Mesendoderm (in vitro differentiated cells): ENCODE measurements around the gene CMTM8.

ENCODE experiments used
- DNase-seq: peaks from one replicate; pipeline ENCODE4 v3.0.0; 2013
- H2AK5ac ChIP-seq: 2 replicates; pipeline ENCODE4 v1.6.1; 2013; ENCODE audit warnings: low read length, inconsistent platforms
- H2BK120ac ChIP-seq: 2 replicates; pipeline ENCODE4 v1.6.1; 2013; ENCODE audit warnings: low read depth, mild to moderate bottlenecking, low read length, moderate library complexity, mixed read lengths
- H2BK15ac ChIP-seq: replicated peaks from 2 replicates; pipeline ENCODE4 v1.6.1; 2013; ENCODE audit warnings: low read depth, mild to moderate bottlenecking, moderate library complexity
- H2BK5ac ChIP-seq: 2 replicates; pipeline ENCODE4 v1.6.1; 2013; ENCODE audit warnings: low read length, inconsistent platforms
- H3K18ac ChIP-seq: 2 replicates; pipeline ENCODE4 v1.6.1; 2013; ENCODE audit warnings: mild to moderate bottlenecking, low read length, mixed read lengths
- H3K23ac ChIP-seq: one replicate; pipeline ENCODE4 v1.6.1; 2013; ENCODE audit warnings: low read length
- H3K27ac ChIP-seq: 2 replicates; pipeline ENCODE4 v1.5.1; 2013; ENCODE audit warnings: low read depth, mild to moderate bottlenecking, inconsistent platforms, low read length, moderate library complexity
- H3K27me3 ChIP-seq: 2 replicates; pipeline ENCODE4 v1.6.1; 2013; ENCODE audit warnings: low read length, control low read depth, mild to moderate bottlenecking, inconsistent platforms; ENCODE audit not compliant: insufficient read depth, poor library complexity
- H3K36me3 ChIP-seq: 2 replicates; pipeline ENCODE4 v1.6.1; 2013; ENCODE audit warnings: low read length, inconsistent platforms; ENCODE audit not compliant: control insufficient read depth, insufficient read depth
- H3K4ac ChIP-seq: one replicate; pipeline ENCODE4 v1.6.1; 2013; ENCODE audit warnings: low read depth, mild to moderate bottlenecking, low read length, moderate library complexity
- H3K4me1 ChIP-seq: 2 replicates; pipeline ENCODE4 v1.6.1; 2013; ENCODE audit warnings: low read depth, low read length, inconsistent platforms; ENCODE audit not compliant: control insufficient read depth
- H3K4me2 ChIP-seq: 2 replicates; pipeline ENCODE4 v1.6.1; 2013; ENCODE audit warnings: low read length
- H3K4me3 ChIP-seq: 2 replicates; pipeline ENCODE4 v1.5.1; 2013; ENCODE audit warnings: mild to moderate bottlenecking, low read length
- H3K56ac ChIP-seq: one replicate; pipeline ENCODE4 v1.6.1; 2013; ENCODE audit warnings: low read length
- H3K79me1 ChIP-seq: 2 replicates; pipeline ENCODE4 v1.6.1; 2013; ENCODE audit warnings: low read length, inconsistent platforms
- H3K79me2 ChIP-seq: 2 replicates; pipeline ENCODE4 v1.6.1; 2013; ENCODE audit warnings: mild to moderate bottlenecking, low read length; ENCODE audit not compliant: control insufficient read depth, insufficient read depth
- H3K9ac ChIP-seq: 2 replicates; pipeline ENCODE4 v1.6.1; 2013; ENCODE audit warnings: low read length, inconsistent platforms
- H4K5ac ChIP-seq: one replicate; pipeline ENCODE4 v1.6.1; 2013; ENCODE audit warnings: low read length
- H4K8ac ChIP-seq: one replicate; pipeline ENCODE4 v1.6.1; 2013; ENCODE audit warnings: low read depth, mild to moderate bottlenecking, control low read depth, low read length, moderate library complexity
- WGBS: extraction: QIAGEN DNeasy Blood & Tissue Kit; methylation state at CpG from one replicate; pipeline ENCODE4 v1.1.7; 2013; ENCODE audit warnings: low lambda C conversion rate, missing lambda C conversion rate; ENCODE audit not compliant: insufficient coverage; ENCODE audit errors: extremely low coverage; 5-methylcytosine and 5-hydroxymethylcytosine counted together

The CMTM8 gene

DNA sequence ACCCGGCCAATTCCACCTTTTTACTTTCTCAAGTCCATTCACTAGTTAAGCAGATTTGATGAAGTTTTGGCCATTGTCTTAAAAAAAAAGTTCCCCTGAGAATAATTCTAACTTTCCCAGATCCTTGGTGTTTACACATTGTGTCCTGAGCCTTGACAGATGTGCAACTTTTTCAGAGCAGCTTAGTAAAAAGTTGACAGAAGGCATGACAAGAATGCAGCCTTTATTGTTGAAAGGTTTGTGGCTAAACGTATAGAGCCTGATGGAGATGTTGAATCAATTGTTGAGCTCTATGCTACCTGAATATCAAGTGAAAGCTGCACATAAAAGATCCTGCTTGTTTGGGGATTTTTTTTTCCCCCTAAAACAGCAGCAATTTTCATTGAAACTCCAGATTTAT, 77.8 kb downstream of the CMTM8 start:
- no peaks in the 10 kb centered on the region for H3K79me1 ChIP-seq
- no peaks in the 10 kb centered on the region for H3K36me3 ChIP-seq
- no peak overlapping the region for H4K5ac ChIP-seq
- no peak overlapping the region for H3K4me2 ChIP-seq
- no peak overlapping the region for H3K27ac ChIP-seq
- no CpG with 5 or more reads among the region's 2 CpGs for WGBS
- H3K4me3 ChIP-seq: no peak overlapping the region
- no peak overlapping the region for H2AK5ac ChIP-seq
- no peak overlapping the region for H2BK120ac ChIP-seq
- no peak for DNase-seq
- H4K8ac ChIP-seq: no peak overlapping the region
- H2BK15ac ChIP-seq: no peak overlapping the region
- peaks cover 6% of the 10 kb centered on the region for H3K4me1 ChIP-seq
- no peak overlapping the region for H3K56ac ChIP-seq
- no peaks in the 10 kb centered on the region for H3K27me3 ChIP-seq
- no peak overlapping the region for H3K18ac ChIP-seq
- no peak overlapping the region for H3K23ac ChIP-seq
- H2BK5ac ChIP-seq: no peak overlapping the region
- H3K4ac ChIP-seq: no peak overlapping the region
- H3K79me2 ChIP-seq: no peaks in the 10 kb centered on the region
- H3K9ac ChIP-seq: no peak overlapping the region

DNA sequence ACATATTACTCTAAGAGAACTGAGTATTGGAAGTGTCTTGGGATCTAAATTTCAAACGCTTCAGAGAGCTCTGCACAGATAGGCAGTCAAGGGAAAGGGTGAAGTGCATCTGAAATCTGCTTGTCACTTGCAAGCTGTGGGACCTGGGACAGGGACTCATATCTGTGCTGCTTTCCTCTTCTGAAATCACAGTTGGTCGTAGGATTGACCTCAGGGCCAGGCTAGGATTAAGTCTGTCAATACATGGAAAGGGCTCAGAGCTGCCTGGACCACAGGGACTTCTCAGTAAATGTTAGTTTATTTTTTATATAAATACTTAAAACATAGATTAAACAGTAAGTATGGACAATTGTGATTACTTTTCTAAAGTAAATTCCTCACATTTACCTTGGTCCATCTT, 78.5 kb downstream of the CMTM8 start:
- no peak overlapping the region for H4K8ac ChIP-seq
- H2AK5ac ChIP-seq: no peak overlapping the region
- H4K5ac ChIP-seq: no peak overlapping the region
- H3K23ac ChIP-seq: no peak overlapping the region
- H3K79me1 ChIP-seq: peaks cover 2% of the 10 kb centered on the region
- no CpG with 5 or more reads among the region's 2 CpGs for WGBS
- H3K36me3 ChIP-seq: no peaks in the 10 kb centered on the region
- H3K4me1 ChIP-seq: peaks cover 10% of the 10 kb centered on the region
- H3K27me3 ChIP-seq: no peaks in the 10 kb centered on the region
- H3K27ac ChIP-seq: no peak overlapping the region
- no peak overlapping the region for H2BK15ac ChIP-seq
- H3K79me2 ChIP-seq: no peaks in the 10 kb centered on the region
- H3K4me2 ChIP-seq: no peak overlapping the region
- H3K4ac ChIP-seq: no peak overlapping the region
- H3K56ac ChIP-seq: no peak overlapping the region
- H3K9ac ChIP-seq: no peak overlapping the region
- H3K4me3 ChIP-seq: no peak overlapping the region
- H2BK120ac ChIP-seq: no peak overlapping the region
- DNase-seq: no peak
- no peak overlapping the region for H2BK5ac ChIP-seq
- H3K18ac ChIP-seq: no peak overlapping the region

DNA sequence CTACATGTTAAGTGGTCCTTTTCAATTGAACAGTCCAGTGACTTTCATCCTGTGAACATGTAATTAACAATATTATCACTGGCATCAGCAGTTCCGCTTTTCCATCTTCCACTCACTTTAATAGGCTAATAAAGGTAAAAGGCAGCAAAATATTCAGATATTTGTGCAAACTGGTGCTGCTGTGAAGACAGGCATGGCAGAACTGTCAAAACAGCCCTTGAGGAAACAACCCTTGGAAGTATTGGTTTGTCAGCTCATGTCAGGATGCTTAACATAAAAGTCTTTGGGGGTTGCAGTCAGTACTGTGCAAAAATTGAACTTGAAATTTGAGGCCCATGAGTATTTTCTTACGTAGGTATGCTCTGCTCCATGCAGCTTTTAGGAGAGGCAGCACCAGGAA, 81.1 kb downstream of the CMTM8 start:
- H3K9ac ChIP-seq: no peak overlapping the region
- no CpG with 5 or more reads among the region's 2 CpGs for WGBS
- peaks cover 13% of the 10 kb centered on the region for H3K4me1 ChIP-seq

DNA sequence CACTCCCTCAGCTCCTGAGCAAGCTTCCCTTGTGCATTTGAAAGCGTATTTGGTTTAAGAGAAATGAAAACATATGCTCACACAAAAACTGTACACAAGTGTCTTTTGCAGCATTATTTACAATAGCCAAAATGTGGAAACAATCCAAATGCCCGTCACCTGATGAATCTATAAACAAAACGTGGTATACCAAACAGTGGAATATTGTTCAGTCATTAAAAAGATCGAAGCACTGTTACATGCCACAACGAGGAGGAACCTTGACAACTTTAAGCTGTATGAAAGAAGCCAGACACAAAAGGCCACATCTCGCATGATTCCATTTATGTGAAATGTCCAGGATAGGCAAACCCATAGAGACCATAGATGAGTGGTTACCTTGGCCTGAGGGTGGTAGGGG, 81.6 kb downstream of the CMTM8 start:
- no peaks in the 10 kb centered on the region for H3K36me3 ChIP-seq
- peaks cover 2% of the 10 kb centered on the region for H3K79me1 ChIP-seq
- no peak overlapping the region for H3K4ac ChIP-seq
- H2BK120ac ChIP-seq: no peak overlapping the region
- WGBS: no CpG with 5 or more reads among the region's 6 CpGs
- no peak overlapping the region for H3K9ac ChIP-seq
- no peak overlapping the region for H3K27ac ChIP-seq
- H2AK5ac ChIP-seq: no peak overlapping the region
- H3K79me2 ChIP-seq: no peaks in the 10 kb centered on the region
- no peak overlapping the region for H3K18ac ChIP-seq
- no peak overlapping the region for H4K5ac ChIP-seq
- H3K4me1 ChIP-seq: peaks cover 13% of the 10 kb centered on the region
- no peak overlapping the region for H3K4me2 ChIP-seq
- no peak overlapping the region for H3K4me3 ChIP-seq
- H2BK15ac ChIP-seq: no peak overlapping the region
- no peak overlapping the region for H3K23ac ChIP-seq
- no peaks in the 10 kb centered on the region for H3K27me3 ChIP-seq
- no peak overlapping the region for H4K8ac ChIP-seq
- DNase-seq: no peak
- no peak overlapping the region for H3K56ac ChIP-seq
- H2BK5ac ChIP-seq: no peak overlapping the region

More for the DNA sequence above, 81.1 kb downstream of the CMTM8 start:
- Histone ChIP-seq H3K79me1 (peaks cover 2% of the 10 kb centered on the region), H2BK15ac (no peak overlapping the region), H2AK5ac (no peak overlapping the region), H3K27ac (no peak overlapping the region), H3K79me2 (no peaks in the 10 kb centered on the region), H3K4ac (no peak overlapping the region), H4K8ac (no peak overlapping the region), H3K27me3 (no peaks in the 10 kb centered on the region), H3K36me3 (no peaks in the 10 kb centered on the region), H2BK5ac (no peak overlapping the region), H3K56ac (no peak overlapping the region), H3K4me3 (no peak overlapping the region), H3K4me2 (no peak overlapping the region), H2BK120ac (no peak overlapping the region), H4K5ac (no peak overlapping the region), H3K18ac (no peak overlapping the region), H3K23ac (no peak overlapping the region)
- no peak for DNase-seq

DNA sequence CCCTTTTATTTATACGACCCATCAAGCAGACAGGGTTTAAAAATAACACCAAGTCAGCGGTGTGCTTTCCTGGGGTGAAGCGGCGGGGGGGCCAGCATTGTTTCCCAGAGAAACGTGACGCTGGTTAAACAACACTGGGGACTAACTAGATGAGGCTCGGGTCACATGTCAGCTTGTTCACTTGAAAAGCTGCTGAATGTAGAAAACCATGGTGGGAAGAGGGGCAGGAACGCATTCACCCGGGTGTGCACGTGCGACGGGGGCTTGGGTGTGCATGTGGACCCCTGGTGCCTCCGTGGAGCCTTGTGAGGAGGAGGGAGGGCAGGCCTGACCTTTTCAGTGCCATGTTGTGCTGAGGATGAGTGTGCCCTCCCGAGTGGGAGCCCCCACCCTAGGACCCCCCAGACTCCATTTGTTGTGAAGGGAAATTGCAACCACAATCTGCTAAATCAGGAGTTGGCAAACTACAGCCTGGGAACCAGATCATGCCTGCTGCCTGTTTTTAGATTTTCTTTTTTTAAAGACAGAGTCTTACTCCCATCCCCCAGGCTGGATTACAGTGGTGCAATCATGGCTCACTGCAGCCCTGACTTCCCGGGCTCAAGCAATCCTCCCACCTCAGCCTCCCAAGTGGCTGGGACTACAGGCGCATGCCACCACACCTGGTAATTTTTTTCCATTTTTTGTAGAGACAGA, 82.8 kb downstream of the CMTM8 start:
- Histone ChIP-seq H3K9ac (no peak overlapping the region), H3K36me3 (no peaks in the 10 kb centered on the region), H3K4ac (no peak overlapping the region), H2BK15ac (no peak overlapping the region), H2AK5ac (peak overlapping the region; percentile 98), H3K79me2 (no peaks in the 10 kb centered on the region), H2BK120ac (no peak overlapping the region), H3K27ac (no peak overlapping the region), H3K4me1 (peaks cover 15% of the 10 kb centered on the region), H3K4me2 (peak overlapping the region; percentile 17), H3K27me3 (no peaks in the 10 kb centered on the region), H3K79me1 (peaks cover 2% of the 10 kb centered on the region), H4K8ac (no peak overlapping the region), H4K5ac (peak overlapping the region; percentile 78), H2BK5ac (peak overlapping the region; percentile 48), H3K56ac (peak overlapping the region; percentile 84), H3K4me3 (no peak overlapping the region), H3K18ac (no peak overlapping the region), H3K23ac (no peak overlapping the region)
- no CpG with 5 or more reads among the region's 16 CpGs for WGBS
- peak; percentile 82 for DNase-seq

DNA sequence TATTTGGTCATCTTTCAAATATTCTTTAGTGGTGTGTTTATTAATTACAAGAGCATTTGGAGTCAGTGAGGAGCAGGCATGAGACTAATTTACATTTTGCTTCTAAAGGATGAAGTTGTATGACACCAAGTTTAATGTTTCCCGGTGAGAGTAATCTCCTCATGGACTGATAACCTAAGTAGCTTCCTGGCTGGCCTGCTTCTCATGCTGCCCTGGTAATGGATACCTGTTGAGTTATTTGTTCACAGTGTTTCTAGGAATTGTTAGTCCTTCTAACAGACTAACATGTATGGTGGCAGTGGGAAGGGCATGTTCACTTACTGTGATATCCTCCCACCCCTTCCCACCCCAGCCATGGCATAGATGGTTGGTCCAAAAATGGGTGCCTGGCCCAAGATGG, 83.8 kb downstream of the CMTM8 start:
- Histone ChIP-seq H2BK120ac (no peak overlapping the region), H3K27ac (no peak overlapping the region), H2AK5ac (no peak overlapping the region), H3K79me1 (peaks cover 2% of the 10 kb centered on the region), H3K18ac (no peak overlapping the region), H3K9ac (no peak overlapping the region), H3K4ac (no peak overlapping the region), H2BK5ac (no peak overlapping the region), H3K56ac (no peak overlapping the region), H3K4me1 (peaks cover 15% of the 10 kb centered on the region), H3K36me3 (no peaks in the 10 kb centered on the region), H3K79me2 (no peaks in the 10 kb centered on the region), H4K8ac (no peak overlapping the region), H3K4me3 (no peak overlapping the region), H3K27me3 (no peaks in the 10 kb centered on the region), H4K5ac (no peak overlapping the region), H3K4me2 (no peak overlapping the region), H2BK15ac (no peak overlapping the region), H3K23ac (no peak overlapping the region)
- DNase-seq: peak; percentile 48
- WGBS: no CpG with 5 or more reads among the region's 1 CpG
